Effector CD8-positive, alpha-beta T cell (primary cell): ENCODE results near the gene PLCXD1.
"Not testable (repeated sequence)": the region's sequence is repeated elsewhere in the genome, so short reads cannot be mapped to it uniquely, and the experiment has no call there.

Experiments used
- DNase-seq: peaks from one replicate; lab custom pipeline; 2025; lab: John Stamatoyannopoulos, UW

Gene PLCXD1

GRCh38 chrX:317424-318067 is 36.4 kb downstream of the PLCXD1 start:
- DNase-seq = no peak

- no peak for DNase-seq
Measured at GRCh38 chrX:318068-318738, 37.0 kb downstream of the PLCXD1 start.

DNA sequence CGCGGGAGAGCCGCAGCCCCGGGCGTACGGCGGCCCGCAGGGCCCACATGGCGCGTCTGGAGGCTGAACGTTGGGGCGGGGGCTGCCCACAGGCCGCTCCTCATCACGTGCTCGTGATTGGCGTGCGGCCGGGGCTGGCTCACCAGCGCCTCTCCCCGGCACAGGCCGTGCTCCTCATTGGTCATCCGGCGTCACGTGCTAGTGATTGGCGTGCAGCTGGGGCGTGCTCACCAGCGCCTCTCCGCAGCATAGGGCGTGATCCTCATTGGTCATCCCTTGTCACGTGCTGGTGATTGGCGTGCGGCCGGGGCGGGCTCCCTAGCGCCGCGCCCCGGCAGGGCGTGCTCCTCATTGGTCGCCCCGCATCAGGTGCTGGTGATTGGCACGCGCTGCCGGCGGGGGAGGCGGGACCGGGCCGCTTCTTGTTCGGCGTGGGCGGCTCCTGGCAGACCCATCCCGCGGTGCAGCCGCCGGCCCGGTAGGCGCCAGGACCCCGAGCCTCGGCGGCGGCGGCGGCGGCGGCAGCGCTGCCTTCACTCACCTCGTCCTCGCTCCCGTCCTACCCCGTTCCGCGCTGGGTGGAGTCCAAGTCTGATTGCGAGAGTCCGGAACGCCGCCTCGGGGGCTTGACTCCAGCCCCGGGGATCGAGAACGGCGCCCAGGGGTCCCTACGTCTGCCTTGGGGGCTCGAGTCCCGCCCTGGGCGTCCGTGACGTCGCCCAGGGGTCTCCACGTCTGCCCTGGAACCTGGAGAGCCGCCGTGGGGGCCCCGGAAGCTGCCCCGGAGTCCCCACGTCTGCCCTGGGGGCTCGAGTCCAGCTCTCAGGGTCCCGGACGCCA is 37.8 kb downstream of the PLCXD1 start, which contains the start of gene GTPBP6:
GTPBP6 (minus strand) TSS at position 58 of the 840 bp plus-strand sequence; CDS start at position 49, 9 bp downstream.
- DNase-seq = no peak

GRCh38 chrX:319579-320125 is 38.5 kb downstream of the PLCXD1 start:
- DNase-seq = no peak

GRCh38 chrX:320126-320783 is 39.1 kb downstream of the PLCXD1 start:
- no peak for DNase-seq

DNA sequence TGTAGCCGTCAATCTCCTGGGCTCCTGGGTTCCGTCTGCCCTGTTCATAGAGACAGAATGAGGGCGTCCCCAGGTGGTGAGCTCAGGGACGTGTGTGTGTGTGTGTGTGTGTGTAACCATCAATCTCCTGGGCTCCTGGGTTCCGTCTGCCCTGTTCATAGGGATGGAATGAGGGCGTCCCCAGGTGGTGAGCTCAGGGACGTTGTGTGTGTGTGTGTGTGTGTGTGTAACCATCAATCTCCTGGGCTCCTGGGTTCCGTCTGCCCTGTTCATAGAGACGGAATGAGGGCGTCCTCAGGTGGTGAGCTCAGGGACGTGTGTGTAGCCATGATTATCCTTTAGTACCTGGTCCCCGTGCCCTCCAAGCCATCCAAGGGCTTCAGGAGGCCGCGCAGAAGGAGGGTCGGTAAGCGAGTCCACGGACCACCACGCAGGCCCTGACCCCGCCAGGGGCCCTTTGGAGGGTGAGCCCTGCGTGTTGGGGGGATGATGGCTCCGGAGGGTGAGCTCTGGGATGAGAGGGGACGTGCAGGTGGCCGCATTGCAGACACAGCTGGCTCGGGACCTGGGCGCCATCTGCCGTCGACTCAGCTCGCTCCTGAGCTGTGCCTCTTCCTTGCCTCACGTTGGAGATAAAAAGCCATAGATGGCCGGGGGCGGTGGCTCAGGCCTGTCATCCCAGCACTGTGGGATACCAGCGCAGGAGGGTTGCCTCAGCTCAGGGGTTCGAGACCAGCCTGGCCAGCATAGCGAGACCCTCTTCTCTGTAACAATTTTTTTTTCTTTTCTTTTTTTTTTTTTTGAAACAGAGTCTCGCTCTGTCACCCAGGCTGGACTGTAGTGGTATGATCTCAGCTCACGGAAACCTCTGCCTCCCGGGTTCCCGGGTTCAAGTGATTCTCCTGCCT is 42.8 kb downstream of the PLCXD1 start:
- DNase-seq = no peak

GRCh38 chrX:324664-325063 is 43.5 kb downstream of the PLCXD1 start:
- not testable (repeated sequence) for DNase-seq

- no peak for DNase-seq
Measured at GRCh38 chrX:327660-328126, 46.5 kb downstream of the PLCXD1 start.

- no peak for DNase-seq
Measured at GRCh38 chrX:329291-329910, 48.2 kb downstream of the PLCXD1 start.

DNA sequence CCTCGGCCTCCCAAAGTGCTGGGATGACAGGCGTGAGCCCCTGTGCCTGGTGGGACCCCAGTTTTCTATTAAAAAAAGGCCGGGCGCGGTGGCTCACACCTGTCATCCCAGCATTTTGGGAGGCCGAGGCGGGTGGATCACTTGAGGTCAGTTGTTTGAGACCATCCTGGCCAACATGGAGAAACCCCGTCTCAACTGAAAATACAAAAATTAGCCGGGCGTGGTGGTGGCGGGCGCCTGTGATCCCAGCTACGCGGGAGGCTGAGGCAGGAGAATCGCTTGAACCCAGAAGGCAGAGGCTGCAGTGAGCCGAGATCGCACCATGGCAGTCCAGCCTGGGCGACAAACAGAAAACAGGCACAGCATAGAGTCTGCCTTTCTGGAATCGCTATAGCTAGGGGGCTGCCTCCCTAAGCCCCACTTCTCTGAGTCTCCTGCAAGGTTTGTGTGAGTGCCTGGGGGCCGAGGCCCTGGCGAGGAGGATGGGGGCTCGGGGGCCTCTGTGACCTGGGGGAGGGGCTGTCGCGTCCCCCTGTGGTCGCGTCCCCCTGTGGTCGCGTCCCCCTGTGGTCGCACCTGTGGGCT is 49.1 kb downstream of the PLCXD1 start:
- DNase-seq = not testable (repeated sequence)

DNA sequence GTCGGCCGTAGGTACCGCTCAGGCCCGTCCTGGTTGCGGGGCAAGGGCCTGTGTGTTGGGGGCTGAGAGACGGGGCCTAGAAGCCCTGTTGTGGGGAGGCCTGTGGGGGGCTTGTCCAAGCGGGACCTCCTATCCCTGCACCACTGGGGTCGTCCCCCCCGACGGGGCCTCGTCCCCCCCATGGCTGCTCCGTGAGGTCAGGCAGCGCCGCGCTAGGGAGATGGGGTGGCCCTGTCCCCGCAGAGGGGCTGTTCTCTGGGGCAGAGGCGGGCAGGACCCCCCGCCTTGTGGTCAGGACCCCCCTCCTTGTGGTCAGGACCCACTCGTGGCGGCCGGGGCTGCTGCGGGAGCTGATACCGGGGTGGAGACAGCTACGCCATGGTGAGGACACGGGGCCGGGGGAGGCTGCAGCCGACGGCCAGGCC is 49.6 kb downstream of the PLCXD1 start:
- DNase-seq = no peak

DNA sequence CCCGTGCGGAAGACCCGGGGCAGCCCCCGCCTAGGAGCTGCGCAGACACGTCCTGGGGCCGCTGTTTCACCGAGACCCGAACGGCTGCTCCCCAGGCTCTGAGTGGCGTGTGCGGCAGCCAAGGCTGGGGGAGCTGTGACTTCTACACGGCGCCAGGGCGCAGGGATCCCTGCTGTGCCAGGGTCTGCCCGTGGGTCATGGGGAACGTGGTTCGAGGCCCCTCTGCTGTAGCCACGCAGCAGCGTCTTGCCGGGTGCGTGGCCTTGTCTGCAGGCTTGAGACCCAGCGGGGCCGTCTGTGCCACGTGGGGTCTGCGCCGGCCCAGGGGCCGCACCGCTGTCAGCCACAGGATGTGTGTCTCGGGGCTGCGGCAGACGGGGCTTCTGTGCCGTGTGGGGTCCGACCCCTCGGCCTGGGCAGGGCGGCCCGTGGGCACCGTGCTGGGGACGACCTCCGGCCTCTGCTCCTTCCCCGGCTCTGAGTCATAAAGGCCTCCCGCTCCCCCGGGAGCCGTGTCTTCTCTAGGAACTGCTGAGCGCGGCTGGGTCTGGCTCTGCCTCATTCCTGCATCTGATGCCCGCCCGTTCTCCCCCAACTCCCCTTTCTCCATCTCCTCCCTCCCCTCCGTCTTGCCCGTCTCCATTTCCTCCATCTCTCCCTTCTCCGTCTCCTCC is 50.1 kb downstream of the PLCXD1 start:
- DNase-seq = no peak

DNA sequence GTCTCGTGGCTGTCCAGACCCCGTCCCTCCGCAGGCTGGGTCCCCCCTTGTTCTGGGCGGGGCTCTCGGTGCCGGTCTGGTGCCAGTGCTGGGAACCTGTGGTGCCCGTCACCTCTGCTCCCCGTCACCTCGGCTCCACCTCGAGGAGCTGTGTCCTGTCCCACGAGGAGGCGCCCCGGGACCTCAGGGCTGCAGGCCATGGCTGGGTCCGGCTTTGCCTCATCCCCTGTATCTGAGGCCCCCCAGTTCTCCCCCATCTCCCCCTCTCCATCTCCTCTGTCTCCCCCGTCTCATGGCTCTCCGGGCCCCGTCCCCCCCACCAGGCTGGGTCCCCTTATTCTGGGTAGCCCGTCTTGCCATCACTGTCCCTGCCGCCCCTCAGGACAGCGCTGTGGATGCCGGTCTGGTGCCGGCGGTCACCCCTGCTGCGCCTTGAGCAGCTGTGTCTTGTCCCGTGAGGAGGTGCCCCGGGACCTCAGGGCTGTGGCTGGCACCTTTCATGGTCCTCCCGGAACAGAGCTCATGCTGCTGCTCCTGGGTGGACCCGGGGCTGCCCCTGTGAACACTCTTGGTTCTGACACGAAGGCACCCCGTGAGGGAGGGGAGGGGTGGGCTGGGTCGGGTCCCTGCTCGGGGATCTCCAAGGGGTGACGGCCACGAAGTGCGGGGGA is 50.8 kb downstream of the PLCXD1 start:
- DNase-seq = no peak

DNA sequence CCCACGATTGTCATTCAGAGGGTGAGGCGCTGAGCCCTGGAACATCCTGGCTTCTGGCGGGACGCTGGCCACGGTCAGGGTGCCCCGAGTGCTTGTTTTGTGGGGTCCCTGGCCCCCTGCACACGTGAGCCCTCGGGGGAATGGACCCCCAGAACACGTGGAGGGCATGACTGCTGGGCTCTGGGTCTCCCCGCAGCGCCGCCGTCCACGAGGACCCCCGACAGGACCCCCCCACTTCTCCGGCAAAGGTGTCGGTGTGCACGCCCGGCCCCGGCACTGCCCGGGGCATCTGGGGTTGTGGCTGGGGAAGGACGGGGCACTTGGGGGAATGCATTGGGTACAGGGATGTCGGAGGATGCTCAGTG is 51.3 kb downstream of the PLCXD1 start:
- DNase-seq = no peak

DNA sequence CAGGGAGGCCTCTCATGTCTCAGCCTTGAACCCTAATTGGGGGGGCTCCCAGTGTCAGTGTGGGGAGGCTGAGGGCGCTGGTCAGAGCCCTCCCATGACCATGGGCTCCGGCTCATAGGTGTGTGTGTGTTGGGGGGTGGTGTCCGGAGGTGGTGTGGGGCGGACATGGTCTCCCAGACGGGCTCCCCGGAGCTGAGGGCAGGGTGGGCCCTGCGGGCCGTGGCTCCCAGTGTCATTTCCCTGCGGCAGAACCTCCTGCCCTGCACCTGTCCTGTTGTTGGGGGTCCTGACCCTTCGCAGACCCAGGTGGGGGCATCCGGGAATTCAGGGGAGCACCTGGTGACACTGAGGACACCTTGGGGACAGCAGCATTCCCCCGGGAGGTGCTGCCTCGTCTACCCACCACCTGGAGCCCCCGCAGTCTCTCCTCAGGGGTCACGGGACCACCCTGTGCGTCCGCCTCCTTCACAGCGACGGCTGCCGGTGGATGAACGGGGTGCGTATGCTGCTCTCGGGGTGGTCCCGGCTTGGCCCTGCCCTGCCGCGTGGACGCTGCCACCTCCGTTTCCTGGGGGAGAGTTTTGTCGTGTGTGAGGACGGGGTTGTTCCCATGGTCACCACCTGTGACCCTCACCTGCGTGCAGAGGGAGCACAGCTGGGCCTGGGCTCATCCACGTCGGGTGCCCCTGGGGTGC is 51.9 kb downstream of the PLCXD1 start:
- no peak for DNase-seq

DNA sequence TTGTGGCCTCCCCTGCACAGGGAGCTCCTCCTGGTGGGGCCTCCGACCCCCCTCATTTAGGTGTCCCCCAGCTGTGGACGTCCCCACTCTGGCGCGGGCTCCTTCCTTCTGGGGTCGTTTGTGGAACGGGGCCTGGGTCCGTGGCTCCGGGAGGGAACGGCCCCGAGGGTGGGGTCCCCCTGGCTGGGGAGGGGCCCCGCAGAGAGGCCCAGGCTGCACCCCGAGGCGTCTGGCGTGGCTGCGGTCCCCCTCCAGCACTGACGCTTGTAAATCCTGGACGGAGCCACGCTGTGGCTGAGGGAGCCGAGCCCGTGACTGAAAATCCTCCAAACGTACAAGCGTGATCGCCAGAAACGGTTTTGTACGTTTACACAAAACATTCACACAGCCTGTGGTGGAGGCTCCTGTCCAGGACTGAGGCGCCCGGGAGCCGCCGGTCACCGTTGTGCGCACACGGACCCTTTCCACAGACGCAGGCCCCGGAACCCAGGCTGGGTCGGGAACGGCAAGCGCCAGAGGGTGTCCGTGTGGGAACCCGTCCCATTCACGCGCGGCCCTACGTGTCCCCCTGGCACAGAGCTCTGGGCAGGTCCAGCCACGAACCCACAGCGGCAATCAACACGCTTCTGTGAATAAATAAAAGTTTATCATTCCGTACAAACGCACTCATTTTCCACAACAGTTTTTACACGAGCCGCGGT is 52.6 kb downstream of the PLCXD1 start:
- no peak for DNase-seq

DNA sequence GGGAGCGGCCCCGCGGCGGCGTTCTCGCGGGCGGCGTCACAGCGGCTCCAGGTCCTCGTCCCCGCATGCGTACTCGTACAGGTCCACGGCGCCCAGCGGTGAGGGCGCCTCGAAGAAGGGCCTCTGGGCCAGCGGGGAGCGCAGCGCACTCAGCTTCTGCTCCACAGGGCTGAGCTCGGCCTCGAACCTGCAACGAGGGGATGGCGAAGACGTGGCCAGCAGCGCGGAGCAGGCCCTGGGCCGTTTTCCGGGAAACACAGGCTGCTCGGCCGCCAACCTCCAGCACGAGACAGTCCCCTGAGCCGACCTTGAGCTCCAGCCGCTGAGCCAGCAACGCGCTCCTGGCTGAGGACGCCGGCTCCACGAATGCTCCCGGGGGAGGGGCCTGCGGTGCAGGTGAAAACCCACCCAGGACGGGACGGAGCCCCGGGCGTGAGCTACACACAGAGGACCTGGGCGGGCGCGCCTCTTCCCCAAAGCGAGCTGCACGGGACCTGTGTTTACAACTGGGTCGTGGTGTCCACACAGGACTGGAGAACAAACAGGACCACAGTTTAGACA is 53.2 kb downstream of the PLCXD1 start:
- DNase-seq = no peak
